Activated CD4-positive, alpha-beta T cell treated with anti-CD3 and anti-CD28 coated beads for 48 hours (primary cell): Measurements from ENCODE around the gene TERB1.
A peak's percentile ranks its signal among the peaks of the same experiment; 100 is the strongest.
"Not testable (repeated sequence)": the region's sequence is repeated elsewhere in the genome, so short reads cannot be mapped to it uniquely, and the experiment has no call there.

ENCODE experiments used
- DNase-seq: peaks from one replicate; pipeline ENCODE4 v3.0.0-alpha.2; 2020

The TERB1 gene

GRCh38 chr16:66811043-66811442 lies 9.7 kb upstream of the TERB1 start:
- DNase-seq, result no peak

GRCh38 chr16:66810391-66810790 lies 9.0 kb upstream of the TERB1 start:
- no peak for DNase-seq

- DNase-seq, result no peak
These were observed 8.4 kb upstream of the TERB1 start for GRCh38 chr16:66809765-66810164.

GRCh38 chr16:66802159-66802558 lies 775 bp upstream of the TERB1 start:
- no peak for DNase-seq

GRCh38 chr16:66800856-66801255 lies 528 bp downstream of the TERB1 start:
- DNase-seq, result no peak

- no peak for DNase-seq
These were observed 3.2 kb downstream of the TERB1 start for GRCh38 chr16:66798161-66798560.

GRCh38 chr16:66793984-66794383 lies 7.4 kb downstream of the TERB1 start:
- not testable (repeated sequence) for DNase-seq

GRCh38 chr16:66790130-66790733 lies 11.2 kb downstream of the TERB1 start:
- no peak for DNase-seq

GRCh38 chr16:66787427-66787826 lies 14.0 kb downstream of the TERB1 start:
- no peak for DNase-seq

- no peak for DNase-seq
These were observed 14.8 kb downstream of the TERB1 start for GRCh38 chr16:66786551-66786950.

GRCh38 chr16:66776457-66776856 lies 24.9 kb downstream of the TERB1 start:
- no peak for DNase-seq

- no peak for DNase-seq
These were observed 26.4 kb downstream of the TERB1 start for GRCh38 chr16:66774981-66775380.

- no peak for DNase-seq
These were observed 43.3 kb downstream of the TERB1 start for GRCh38 chr16:66758086-66758485.

- no peak for DNase-seq
These were observed 46.6 kb downstream of the TERB1 start for GRCh38 chr16:66754819-66755218.

- no peak for DNase-seq
These were observed 47.2 kb downstream of the TERB1 start for GRCh38 chr16:66754211-66754610.

GRCh38 chr16:66752958-66753357 lies 48.4 kb downstream of the TERB1 start:
- DNase-seq, result no peak

- no peak for DNase-seq
These were observed 49.0 kb downstream of the TERB1 start for GRCh38 chr16:66752379-66752778.

- no peak for DNase-seq
These were observed 49.4 kb downstream of the TERB1 start for GRCh38 chr16:66751992-66752322.

GRCh38 chr16:66751303-66751991 lies 49.9 kb downstream of the TERB1 start, which contains the start of gene DYNC1LI2:
Gene DYNC1LI2 (minus strand): TSS chr16:66751609. CDS start chr16:66751591, 18 bp downstream.
- peak; percentile 86 for DNase-seq

GRCh38 chr16:66751053-66751302 lies 50.4 kb downstream of the TERB1 start:
- peak; percentile 13 for DNase-seq

GRCh38 chr16:66750279-66751052 lies 50.9 kb downstream of the TERB1 start:
- DNase-seq, result no peak

GRCh38 chr16:66746682-66747081 lies 54.7 kb downstream of the TERB1 start:
- DNase-seq, result peak; percentile 17

- no peak for DNase-seq
These were observed 55.3 kb downstream of the TERB1 start for GRCh38 chr16:66746048-66746447.
